NCI-H146 (cell line): ENCODE results near the gene ZSCAN23.
"Not testable (repeated sequence)": the region's sequence is repeated elsewhere in the genome, so short reads cannot be mapped to it uniquely, and the experiment has no call there.

Source experiments
- DNase-seq: peaks from one replicate; lab custom pipeline; 2025; lab: John Stamatoyannopoulos, UW

The ZSCAN23 gene

GRCh38 chr6:28443112-28443773 lies at the start of gene ZSCAN23:
ZSCAN23 (minus strand) TSS chr6:28443491; CDS start chr6:28436266, 7,225 bp downstream.
- peak; percentile 88 for DNase-seq

DNA sequence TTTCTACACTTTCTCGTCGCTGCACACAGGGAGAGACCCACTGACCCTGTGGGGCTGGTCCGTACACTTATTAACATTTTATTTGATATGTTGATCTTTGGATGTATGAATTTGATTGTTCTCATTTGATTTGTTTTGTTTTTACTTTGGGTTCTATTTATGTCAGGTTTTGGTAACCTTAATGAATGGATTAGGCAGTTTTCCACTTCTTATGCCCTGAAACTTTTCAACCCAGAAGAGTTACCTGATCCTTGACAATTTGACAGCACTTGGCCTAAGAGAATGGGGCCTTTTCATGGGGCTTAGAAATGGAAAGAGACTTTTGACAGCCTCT lies 48.7 kb upstream of the ZSCAN23 start:
- no peak for DNase-seq

DNA sequence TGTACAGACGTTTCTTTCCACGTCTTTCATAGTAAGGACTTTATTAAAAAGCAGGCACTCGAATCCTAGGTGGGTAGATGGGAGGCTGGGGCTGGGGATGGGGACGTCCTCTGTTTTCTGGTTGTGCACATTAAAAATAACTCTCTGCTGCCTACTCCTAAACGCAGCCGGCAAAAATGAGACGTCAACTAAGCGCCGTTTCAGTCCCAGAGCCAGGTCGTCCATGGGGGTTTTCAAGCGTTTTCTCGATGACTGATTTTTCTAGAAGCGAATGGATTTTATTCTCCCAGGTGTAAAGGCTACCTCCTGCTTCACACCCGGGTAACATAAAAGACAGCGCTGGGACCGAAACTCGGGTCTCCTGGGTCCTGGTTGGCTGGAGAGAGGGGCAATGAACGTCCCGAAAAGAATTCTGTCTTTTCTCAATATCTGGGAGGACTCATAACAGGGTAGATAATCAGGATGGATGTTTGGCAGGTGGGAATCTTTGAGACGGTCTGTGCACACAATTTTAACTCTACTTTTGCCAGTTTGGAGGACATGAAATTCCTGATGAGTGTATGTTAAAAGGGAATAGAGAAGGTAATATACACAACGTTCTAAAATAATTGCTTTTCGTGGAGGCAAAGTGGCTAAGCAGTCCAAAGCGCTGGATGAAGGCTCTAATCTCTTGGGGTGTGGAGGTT lies 47.1 kb upstream of the ZSCAN23 start:
- DNase-seq: no peak

GRCh38 chr6:28489366-28490204 lies 46.3 kb upstream of the ZSCAN23 start:
- no peak for DNase-seq

- DNase-seq: peak; percentile 23
Observed at GRCh38 chr6:28488916-28489365, 45.6 kb upstream of the ZSCAN23 start.

- DNase-seq: no peak
Observed at GRCh38 chr6:28486988-28487742, 43.9 kb upstream of the ZSCAN23 start.

DNA sequence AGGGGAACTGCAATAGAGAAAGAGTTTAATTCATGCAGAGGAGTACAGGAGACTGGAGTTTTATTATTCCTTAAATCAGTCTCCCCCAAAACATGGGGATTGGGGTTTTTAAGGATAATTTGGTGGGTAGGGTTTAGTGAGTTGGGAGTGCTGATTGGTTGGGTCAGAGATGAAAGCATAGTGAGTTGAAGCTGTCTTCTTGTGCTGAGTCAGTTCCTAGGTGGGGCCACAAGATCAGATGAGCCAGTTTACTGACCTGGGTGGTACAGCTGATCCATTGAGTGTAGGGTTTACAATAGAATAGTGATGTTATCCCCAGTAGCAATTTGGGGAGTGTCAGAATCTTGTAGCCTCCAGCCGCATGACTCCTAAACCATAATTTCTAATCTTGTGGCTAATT lies 43.2 kb upstream of the ZSCAN23 start:
- DNase-seq: no peak

DNA sequence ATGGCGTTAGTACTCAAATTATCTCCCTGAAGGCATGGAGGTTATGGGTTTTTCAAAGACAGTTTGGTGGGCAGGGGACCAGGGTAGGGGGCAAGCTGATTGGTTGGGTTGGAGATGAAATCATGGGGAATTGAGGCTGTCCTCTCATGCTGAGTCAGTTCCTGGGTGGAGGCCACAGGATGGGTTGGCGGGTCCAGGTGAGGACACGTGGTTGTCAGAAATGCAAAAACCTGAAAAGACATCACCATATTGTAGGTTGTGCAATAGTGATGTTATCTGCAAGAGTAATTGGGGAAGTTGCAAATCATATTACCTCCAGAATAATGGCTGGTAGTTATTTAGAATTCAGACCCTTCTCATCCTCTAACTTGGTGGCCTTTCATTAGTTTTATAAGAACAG lies 42.2 kb upstream of the ZSCAN23 start:
- DNase-seq: no peak

- no peak for DNase-seq
Observed at GRCh38 chr6:28480253-28480932, 37.1 kb upstream of the ZSCAN23 start.

GRCh38 chr6:28478518-28478917 lies 35.2 kb upstream of the ZSCAN23 start:
- DNase-seq: no peak

GRCh38 chr6:28474441-28475219 lies 31.3 kb upstream of the ZSCAN23 start:
- DNase-seq: peak; percentile 75

DNA sequence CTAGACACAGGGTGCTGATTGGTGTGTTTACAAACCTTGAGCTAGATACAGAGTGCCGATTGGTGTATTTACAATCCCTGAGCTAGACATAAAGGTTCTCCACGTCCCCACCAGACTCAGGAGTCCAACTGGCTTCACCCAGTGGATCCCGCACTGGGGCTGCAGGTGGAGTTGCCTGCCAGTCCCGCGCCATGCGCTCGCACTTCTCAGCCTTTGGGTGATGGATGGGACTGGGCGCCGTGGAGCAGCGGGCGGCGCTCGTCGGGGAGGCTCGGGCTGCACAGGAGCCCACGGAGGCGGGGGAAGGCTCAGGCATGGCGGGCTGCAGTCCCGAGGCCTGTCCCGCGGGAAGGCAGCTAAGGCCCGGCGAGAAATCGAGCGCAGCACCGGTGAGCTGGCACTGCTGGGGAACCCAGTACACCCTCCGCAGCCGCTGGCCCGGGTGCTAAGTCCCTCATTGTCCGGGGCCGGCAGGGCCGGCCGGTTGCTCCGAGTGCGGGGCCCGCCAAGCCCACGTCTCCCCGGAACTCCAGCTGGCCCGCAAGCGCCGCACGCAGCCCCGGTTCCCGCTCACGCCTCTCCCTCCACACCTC lies 26.0 kb upstream of the ZSCAN23 start:
- not testable (repeated sequence) for DNase-seq

- no peak for DNase-seq
Observed at GRCh38 chr6:28468056-28468455, 24.8 kb upstream of the ZSCAN23 start.

DNA sequence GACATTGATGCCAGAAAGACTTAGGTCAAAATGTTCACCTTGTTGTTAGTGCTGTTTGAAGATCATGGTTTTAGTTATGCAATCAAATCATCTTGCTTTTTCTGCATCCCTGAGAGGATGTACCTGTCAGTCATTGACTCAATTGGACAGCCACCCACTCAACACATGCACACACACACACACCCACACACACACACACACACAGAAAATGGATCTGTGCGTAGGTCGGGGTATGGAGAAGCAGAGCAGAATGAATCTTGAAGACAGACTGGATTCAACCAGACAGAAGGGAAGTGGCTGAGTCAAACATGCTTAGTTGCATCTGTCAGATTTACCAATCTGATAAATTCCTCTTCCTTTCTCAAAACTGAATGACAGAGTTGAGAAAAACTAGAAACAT lies 19.1 kb upstream of the ZSCAN23 start:
- DNase-seq: no peak

DNA sequence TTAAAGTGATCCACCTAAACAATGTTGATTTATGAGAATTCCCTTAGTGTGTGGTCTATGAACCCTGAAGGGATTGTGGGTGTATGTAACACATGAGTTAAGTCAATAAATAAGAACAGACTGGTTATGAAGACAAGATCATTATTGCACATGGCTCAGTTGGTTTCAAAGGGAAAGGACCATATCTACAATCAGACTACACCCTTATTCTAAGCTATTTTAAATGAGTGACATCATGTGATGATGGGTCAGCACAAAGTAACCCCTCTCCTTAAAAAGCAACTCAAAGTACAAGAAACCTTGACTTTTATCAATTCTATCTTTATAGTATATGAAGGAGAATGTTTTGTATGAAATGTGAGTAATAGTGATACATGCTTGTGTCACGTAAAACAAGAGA lies 15.3 kb upstream of the ZSCAN23 start:
- DNase-seq: no peak

DNA sequence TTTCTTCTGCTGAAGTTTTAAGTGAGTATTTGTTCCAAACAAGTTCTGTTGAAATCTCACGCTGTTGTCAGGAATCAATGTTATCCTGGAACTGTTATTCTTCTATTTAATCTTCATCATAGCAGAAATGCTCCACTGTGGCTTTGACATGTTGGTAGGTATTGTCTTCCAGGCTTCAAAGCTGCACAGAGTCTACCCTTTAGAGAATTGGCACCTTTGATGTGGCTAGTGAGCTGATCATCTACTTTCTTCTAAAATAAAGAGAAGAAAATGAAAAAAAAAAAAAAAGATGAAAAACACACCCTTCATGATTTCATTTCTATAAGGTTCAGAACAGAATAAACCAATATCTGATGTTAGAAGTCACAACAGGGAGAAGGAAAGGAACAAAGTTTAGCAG lies 5.8 kb upstream of the ZSCAN23 start:
- no peak for DNase-seq

DNA sequence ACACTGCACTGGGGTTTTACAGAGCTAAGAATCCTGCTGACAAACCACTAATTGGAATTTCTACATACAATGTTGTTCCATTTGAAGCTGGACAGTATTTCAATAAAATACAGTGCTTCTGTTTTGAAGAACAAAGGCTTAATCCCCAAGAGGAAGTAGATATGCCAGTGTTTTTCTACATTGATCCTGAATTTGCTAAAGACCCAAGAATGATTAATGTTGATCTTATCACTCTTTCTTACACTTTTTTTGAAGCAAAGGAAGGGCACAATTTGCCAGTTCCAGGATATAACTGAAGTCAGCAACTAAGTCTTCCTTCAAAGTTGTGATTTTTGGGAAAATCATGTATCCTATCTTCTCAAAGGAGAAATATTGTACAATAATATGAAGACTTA lies 4.2 kb upstream of the ZSCAN23 start:
- not testable (repeated sequence) for DNase-seq

DNA sequence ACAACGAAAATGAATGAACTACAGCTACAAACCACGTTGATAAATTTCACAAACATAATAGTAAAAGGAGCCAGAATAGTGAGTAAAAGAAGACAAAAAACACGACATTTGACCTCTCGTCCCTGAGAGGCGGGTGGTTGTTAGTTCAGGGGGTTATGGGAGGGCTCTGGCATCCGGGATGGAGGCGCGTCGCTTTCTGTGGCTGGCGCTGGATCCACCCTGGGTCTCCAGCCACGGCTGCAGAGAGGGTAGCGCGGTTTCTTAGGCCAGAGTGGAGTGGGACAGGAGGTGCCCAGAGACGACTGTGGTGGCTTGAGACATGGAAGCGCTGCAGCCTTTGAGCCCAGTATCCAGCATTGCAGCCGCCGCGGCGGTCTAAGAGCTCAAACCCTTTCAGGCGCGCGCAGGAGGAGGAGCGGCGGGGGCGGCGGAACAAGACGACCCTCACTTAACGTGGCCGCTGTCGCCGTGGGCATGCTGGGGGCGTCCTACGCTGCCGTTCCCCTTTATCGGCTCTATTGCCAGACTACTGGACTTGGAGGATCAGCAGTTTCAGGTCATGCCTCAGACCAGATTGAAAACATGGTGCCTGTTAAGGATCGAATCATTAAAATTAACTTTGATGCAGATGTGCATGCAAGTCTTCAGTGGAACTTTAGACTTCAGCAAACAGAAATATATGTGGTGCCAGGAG lies 3.7 kb upstream of the ZSCAN23 start:
- peak; percentile 13 for DNase-seq

GRCh38 chr6:28444759-28445158 lies 1.5 kb upstream of the ZSCAN23 start:
- not testable (repeated sequence) for DNase-seq

DNA sequence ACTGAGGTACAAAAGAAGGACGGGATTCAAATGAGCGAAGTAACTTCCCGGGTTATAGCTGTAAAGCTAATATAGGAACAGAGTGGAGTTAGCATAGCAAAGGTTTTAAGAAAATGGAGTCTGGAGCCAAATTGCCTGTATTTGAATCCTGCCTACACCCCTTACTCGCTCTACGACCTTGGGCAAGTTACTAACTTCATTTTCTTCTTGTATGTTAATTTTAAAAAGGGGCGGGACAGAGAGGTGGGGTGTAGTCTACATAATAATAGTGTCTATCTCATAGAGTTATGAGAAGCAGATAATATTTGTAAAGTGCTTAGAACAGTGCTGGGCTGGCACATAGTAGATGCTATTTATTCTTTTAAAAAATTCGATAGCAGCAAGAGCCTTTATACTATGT lies 705 bp downstream of the ZSCAN23 start:
- DNase-seq: no peak
